ENCODE data around the gene LRRC19. TPM values are rescaled to one million over a fixed set of nuclear protein-coding genes. Genes with fewer than 3 reads are reported as not detected.

The LRRC19 gene
- total and polyA plus RNA-seq, 2 donors from 2014 or later, result 14.8 to 17.6 TPM

- H3K36me3 ChIP-seq (ENCODE audit: control insufficient read depth in 2 of 3, insufficient read depth in 3 of 3, low read length in 3 of 3), result peaks cover 3 to 10% (median 4%) of the 10 kb centered on the region in 3 donors
- FAIRE-seq (peak; percentile 44), DNase-seq (no peak)
- no peaks in the 10 kb centered on the region for H3K9me3 ChIP-seq (ENCODE audit: control insufficient read depth in 2 of 3, insufficient read depth in 1 of 3, low read length in 3 of 3)
- H3K27ac ChIP-seq (ENCODE audit: low read depth in 2 of 2, low read length in 2 of 2), result no peak overlapping the region
- no peaks in the 10 kb centered on the region for H3K4me1 ChIP-seq (ENCODE audit: control insufficient read depth in 2 of 3, insufficient read depth in 2 of 3, low read depth in 1 of 3, low read length in 3 of 3)
- H3K4me3 ChIP-seq (ENCODE audit: low read length in 3 of 3), result no peak overlapping the region
- intact Hi-C loops (cut with DNase I), result no loop called here
- no peak overlapping the region for H3K9ac ChIP-seq (ENCODE audit: low read length in 3 of 3)
- TF ChIP-seq CTCF (IDR thresholded peaks at IDR 0.05; ENCODE audit: borderline replicate concordance, extremely low read depth, insufficient read depth), result no peak
- H3K27me3 ChIP-seq (ENCODE audit: control insufficient read depth, insufficient read depth, low read length), result no peaks in the 10 kb centered on the region
Observed at GRCh38 chr9:27029186-27029585, 23.7 kb upstream of the LRRC19 start.

GRCh38 chr9:27022920-27023319, 17.4 kb upstream of the LRRC19 start:
- Histone ChIP-seq H3K9me3 (ENCODE audit: control insufficient read depth in 2 of 3, insufficient read depth in 1 of 3, low read length in 3 of 3) (no peaks in the 10 kb centered on the region), H3K4me1 (ENCODE audit: control insufficient read depth in 2 of 3, insufficient read depth in 2 of 3, low read depth in 1 of 3, low read length in 3 of 3) (no peaks in the 10 kb centered on the region), H3K4me3 (ENCODE audit: low read length in 3 of 3) (no peak overlapping the region), H3K36me3 (ENCODE audit: control insufficient read depth in 2 of 3, insufficient read depth in 3 of 3, low read length in 3 of 3) (peaks cover 10 to 19% (median 14%) of the 10 kb centered on the region in 3 donors), H3K27me3 (ENCODE audit: control insufficient read depth, insufficient read depth, low read length) (no peaks in the 10 kb centered on the region), H3K9ac (ENCODE audit: low read length in 3 of 3) (no peak overlapping the region), H3K27ac (ENCODE audit: low read depth in 2 of 2, low read length in 2 of 2) (no peak overlapping the region)
- intact Hi-C loops (cut with DNase I), result no loop called here
- DNase-seq (no peak), FAIRE-seq (no peak)
- TF ChIP-seq CTCF (IDR thresholded peaks at IDR 0.05; ENCODE audit: borderline replicate concordance, extremely low read depth, insufficient read depth), result no peak

- H3K9me3 ChIP-seq (ENCODE audit: control insufficient read depth in 2 of 3, insufficient read depth in 1 of 3, low read length in 3 of 3), result no peaks in the 10 kb centered on the region
- no peak for TF ChIP-seq CTCF (IDR thresholded peaks at IDR 0.05; ENCODE audit: borderline replicate concordance, extremely low read depth, insufficient read depth)
- no peaks in the 10 kb centered on the region for H3K27me3 ChIP-seq (ENCODE audit: control insufficient read depth, insufficient read depth, low read length)
- DNase-seq (no peak), FAIRE-seq (no peak)
- H3K4me1 ChIP-seq (ENCODE audit: control insufficient read depth in 2 of 3, insufficient read depth in 2 of 3, low read depth in 1 of 3, low read length in 3 of 3), result no peaks in the 10 kb centered on the region
- H3K9ac ChIP-seq (ENCODE audit: low read length in 3 of 3), result no peak overlapping the region
- peaks cover 12 to 16% (median 13%) of the 10 kb centered on the region in 3 donors for H3K36me3 ChIP-seq (ENCODE audit: control insufficient read depth in 2 of 3, insufficient read depth in 3 of 3, low read length in 3 of 3)
- no peak overlapping the region for H3K27ac ChIP-seq (ENCODE audit: low read depth in 2 of 2, low read length in 2 of 2)
- intact Hi-C loops (cut with DNase I), result no loop called here
- H3K4me3 ChIP-seq (ENCODE audit: low read length in 3 of 3), result no peak overlapping the region
Observed at GRCh38 chr9:27019589-27019988, 14.1 kb upstream of the LRRC19 start.
